ENCODE data around the gene RIF1.

Gene RIF1

DNA sequence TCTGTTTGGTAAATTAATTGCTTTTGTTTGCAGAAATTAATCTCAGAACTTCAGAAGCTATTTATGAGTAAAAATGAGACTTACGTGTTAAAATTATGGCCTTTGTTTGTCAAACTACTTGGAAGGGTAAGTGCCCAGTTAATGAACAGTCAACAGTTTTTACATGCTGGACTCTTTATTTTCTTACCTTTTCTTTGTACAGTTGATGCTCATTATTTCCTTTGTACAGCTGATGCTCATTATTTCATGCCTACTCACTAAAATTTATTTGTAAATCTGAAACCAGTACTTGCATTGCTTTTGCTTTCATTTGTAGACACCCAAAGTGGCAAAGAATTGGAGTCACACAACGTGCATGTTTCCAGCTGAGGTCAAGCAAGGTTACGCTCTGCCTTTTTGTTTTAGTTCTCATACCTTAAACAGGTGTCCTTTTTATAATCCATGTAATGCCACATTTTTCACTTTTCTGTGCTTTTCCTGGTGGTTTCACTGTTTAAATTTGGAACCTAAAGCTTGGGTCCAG is 13.3 kb downstream of the RIF1 start:
- Histone ChIP-seq H3K4me2 (ENCODE audit: low read length) (no peak overlapping the region), H3K9me2 (ENCODE audit: low read depth, low read length) (no peaks in the 10 kb centered on the region), H2AFZ (ENCODE audit: low read length) (no peak overlapping the region), H3F3A (ENCODE audit: insufficient read depth, low read length) (no peaks in the 10 kb centered on the region), H3K9ac (ENCODE audit: low read length) (no peak overlapping the region), H3K27ac (ENCODE audit: low read depth, low read length, poor library complexity, severe bottlenecking) (no peak overlapping the region), H3K4me3 (ENCODE audit: low read depth, low read length, poor library complexity, severe bottlenecking) (no peak overlapping the region), H3K27me3 (ENCODE audit: insufficient read depth, low read length) (no peaks in the 10 kb centered on the region), H4K20me1 (ENCODE audit: insufficient read depth, low read length) (no peaks in the 10 kb centered on the region), H3K4me1 (ENCODE audit: insufficient read depth, low read length, severe bottlenecking) (no peaks in the 10 kb centered on the region), H3K79me2 (ENCODE audit: insufficient read depth, low read length) (peaks cover 15% of the 10 kb centered on the region), H3K36me3 (ENCODE audit: insufficient read depth, low read length) (peaks cover 95% of the 10 kb centered on the region), H3K9me3 (ENCODE audit: low read length) (no peaks in the 10 kb centered on the region)
- TF ChIP-seq, protein P1, sequence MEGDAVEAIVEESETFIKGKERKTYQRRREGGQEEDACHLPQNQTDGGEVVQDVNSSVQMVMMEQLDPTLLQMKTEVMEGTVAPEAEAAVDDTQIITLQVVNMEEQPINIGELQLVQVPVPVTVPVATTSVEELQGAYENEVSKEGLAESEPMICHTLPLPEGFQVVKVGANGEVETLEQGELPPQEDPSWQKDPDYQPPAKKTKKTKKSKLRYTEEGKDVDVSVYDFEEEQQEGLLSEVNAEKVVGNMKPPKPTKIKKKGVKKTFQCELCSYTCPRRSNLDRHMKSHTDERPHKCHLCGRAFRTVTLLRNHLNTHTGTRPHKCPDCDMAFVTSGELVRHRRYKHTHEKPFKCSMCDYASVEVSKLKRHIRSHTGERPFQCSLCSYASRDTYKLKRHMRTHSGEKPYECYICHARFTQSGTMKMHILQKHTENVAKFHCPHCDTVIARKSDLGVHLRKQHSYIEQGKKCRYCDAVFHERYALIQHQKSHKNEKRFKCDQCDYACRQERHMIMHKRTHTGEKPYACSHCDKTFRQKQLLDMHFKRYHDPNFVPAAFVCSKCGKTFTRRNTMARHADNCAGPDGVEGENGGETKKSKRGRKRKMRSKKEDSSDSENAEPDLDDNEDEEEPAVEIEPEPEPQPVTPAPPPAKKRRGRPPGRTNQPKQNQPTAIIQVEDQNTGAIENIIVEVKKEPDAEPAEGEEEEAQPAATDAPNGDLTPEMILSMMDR (IDR thresholded peaks at IDR 0.05; ENCODE audit: low read length) = no peak
- TF ChIP-seq EZH2 (IDR thresholded peaks at IDR 0.05; ENCODE audit: borderline replicate concordance, low read length) = no peak

DNA sequence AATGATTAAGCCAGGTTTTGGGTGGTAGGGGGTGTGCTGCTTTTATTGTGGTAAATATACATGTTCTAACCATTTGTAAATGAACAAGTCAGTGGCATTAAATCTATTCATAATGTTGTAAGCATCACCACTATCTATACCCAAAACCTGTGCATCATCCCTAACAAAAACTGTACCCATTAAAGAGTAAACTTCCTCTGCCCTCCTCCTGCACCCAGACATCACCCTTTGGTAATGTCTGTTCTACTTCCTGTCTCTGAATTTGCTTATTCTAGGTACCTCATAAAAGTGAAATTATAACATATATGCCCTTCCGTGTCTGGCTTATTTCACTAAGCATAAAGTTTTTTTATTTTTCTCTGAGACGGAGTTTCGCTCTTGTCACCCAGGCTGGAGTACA is 14.1 kb downstream of the RIF1 start:
- TF ChIP-seq EZH2 (IDR thresholded peaks at IDR 0.05; ENCODE audit: borderline replicate concordance, low read length) = no peak
- TF ChIP-seq, protein P1 (IDR thresholded peaks at IDR 0.05; ENCODE audit: low read length) = no peak
- Histone ChIP-seq H3K9ac (ENCODE audit: low read length) (no peak overlapping the region), H3K27me3 (ENCODE audit: insufficient read depth, low read length) (no peaks in the 10 kb centered on the region), H3K9me3 (ENCODE audit: low read length) (no peaks in the 10 kb centered on the region), H3K79me2 (ENCODE audit: insufficient read depth, low read length) (peaks cover 15% of the 10 kb centered on the region), H3K4me2 (ENCODE audit: low read length) (no peak overlapping the region), H3K36me3 (ENCODE audit: insufficient read depth, low read length) (peaks cover 93% of the 10 kb centered on the region), H3K27ac (ENCODE audit: low read depth, low read length, poor library complexity, severe bottlenecking) (no peak overlapping the region), H3K4me1 (ENCODE audit: insufficient read depth, low read length, severe bottlenecking) (no peaks in the 10 kb centered on the region), H3K4me3 (ENCODE audit: low read depth, low read length, poor library complexity, severe bottlenecking) (no peak overlapping the region), H3K9me2 (ENCODE audit: low read depth, low read length) (no peaks in the 10 kb centered on the region), H2AFZ (ENCODE audit: low read length) (no peak overlapping the region), H4K20me1 (ENCODE audit: insufficient read depth, low read length) (no peaks in the 10 kb centered on the region), H3F3A (ENCODE audit: insufficient read depth, low read length) (no peaks in the 10 kb centered on the region)

DNA sequence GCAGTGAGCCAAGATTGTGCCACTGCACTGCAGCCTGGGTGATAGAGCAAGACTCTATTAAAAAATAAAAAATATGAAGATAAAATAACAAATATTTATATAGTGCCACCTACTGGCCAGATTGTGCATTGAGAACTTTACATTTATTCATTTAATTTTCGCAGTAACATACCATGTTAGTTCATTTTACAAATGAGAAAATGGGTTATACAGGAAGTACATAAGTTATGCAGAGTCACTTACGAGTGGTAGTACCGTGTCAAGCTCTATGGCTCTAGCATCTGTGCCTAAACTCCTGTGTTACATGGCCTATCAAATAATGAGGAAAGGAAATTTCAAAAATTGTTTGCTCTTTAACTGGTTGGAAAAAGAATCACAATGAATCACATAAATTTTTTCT is 27.9 kb downstream of the RIF1 start:
- Histone ChIP-seq H4K20me1 (ENCODE audit: insufficient read depth, low read length) (no peaks in the 10 kb centered on the region), H3K4me1 (ENCODE audit: insufficient read depth, low read length, severe bottlenecking) (no peaks in the 10 kb centered on the region), H3K9me2 (ENCODE audit: low read depth, low read length) (no peaks in the 10 kb centered on the region), H3K4me3 (ENCODE audit: low read depth, low read length, poor library complexity, severe bottlenecking) (no peak overlapping the region), H3K9ac (ENCODE audit: low read length) (no peak overlapping the region), H3K27me3 (ENCODE audit: insufficient read depth, low read length) (no peaks in the 10 kb centered on the region), H3K4me2 (ENCODE audit: low read length) (no peak overlapping the region), H2AFZ (ENCODE audit: low read length) (no peak overlapping the region), H3F3A (ENCODE audit: insufficient read depth, low read length) (no peaks in the 10 kb centered on the region), H3K36me3 (ENCODE audit: insufficient read depth, low read length) (peaks cover 89% of the 10 kb centered on the region), H3K27ac (ENCODE audit: low read depth, low read length, poor library complexity, severe bottlenecking) (no peak overlapping the region), H3K9me3 (ENCODE audit: low read length) (no peaks in the 10 kb centered on the region), H3K79me2 (ENCODE audit: insufficient read depth, low read length) (no peaks in the 10 kb centered on the region)
- TF ChIP-seq, protein P1 (IDR thresholded peaks at IDR 0.05; ENCODE audit: low read length) = peak; percentile 25
- TF ChIP-seq EZH2 (IDR thresholded peaks at IDR 0.05; ENCODE audit: borderline replicate concordance, low read length) = no peak

All from OCI-LY1 (cell line).